Muscle of leg (tissue), 11 donors: ENCODE results near the gene NENF. TPM values are rescaled to one million over a fixed set of nuclear protein-coding genes. Genes with fewer than 3 reads are reported as not detected.

ENCODE experiments used
- DNase-seq: peaks from one replicate; pipeline ENCODE4 v3.0.0; 2013
- H3K27ac ChIP-seq: one replicate; pipeline ENCODE4 v1.5.1; 2013; ENCODE audit warnings: mild to moderate bottlenecking, low read length, control low read depth
- H3K27me3 ChIP-seq: one replicate; pipeline ENCODE4 v1.6.1; 2013; ENCODE audit warnings: low read length; ENCODE audit not compliant: control insufficient read depth, insufficient read depth
- H3K36me3 ChIP-seq: one replicate; pipeline ENCODE4 v1.6.1; 2013; ENCODE audit warnings: low read length; ENCODE audit not compliant: control insufficient read depth, insufficient read depth
- H3K4me1 ChIP-seq: one replicate; pipeline ENCODE4 v1.6.1; 2013; ENCODE audit warnings: low read length; ENCODE audit not compliant: control insufficient read depth, insufficient read depth
- H3K4me3 ChIP-seq: one replicate; pipeline ENCODE4 v1.5.1; 2013; ENCODE audit warnings: low read length, control low read depth
- H3K9me3 ChIP-seq: replicated peaks from 2 replicates; pipeline ENCODE4 v1.6.1; 2013; ENCODE audit warnings: low read depth, low read length; ENCODE audit not compliant: control insufficient read depth
- WGBS: methylation state at CpG from one replicate; pipeline ENCODE4 v1.1.5; 2013; ENCODE audit warnings: missing lambda C conversion rate; ENCODE audit not compliant: insufficient coverage; 5-methylcytosine and 5-hydroxymethylcytosine counted together
- polyA plus RNA-seq, 8 donors: library from polyadenylated mRNA; unstranded; fragments of 120-200 nt; gene quantifications; one replicate each; pipeline versions ENCODE4 v1.2.1 to v1.2.3, GENCODE V29; 2013; ENCODE audit warnings: inconsistent platforms in 1 of 8, low replicate concordance in 1 of 8; ENCODE audit not compliant: insufficient read length in 8 of 8, insufficient read depth in 1 of 8
- total RNA-seq: library from RNA; stranded (reverse); fragments of 120-200 nt; gene quantifications from one replicate; pipeline ENCODE4 v1.2.4, GENCODE V29; 2013

The NENF gene
- total and polyA plus RNA-seq, 9 donors: 58.4 to 153 (median 74.2) TPM

- Histone ChIP-seq H3K4me3 (no peak overlapping the region), H3K27me3 (no peaks in the 10 kb centered on the region), H3K27ac (peak overlapping the region; percentile 62), H3K9me3 (peaks cover 6% of the 10 kb centered on the region), H3K4me1 (peaks cover 47% of the 10 kb centered on the region), H3K36me3 (peaks cover 2% of the 10 kb centered on the region)
- DNase-seq: peak; percentile 90
- WGBS: 20% methylated on average over 6 of the region's 10 CpGs
Observed at GRCh38 chr1:212455803-212456528, 23.2 kb downstream of the NENF start.

- Histone ChIP-seq H3K27me3 (no peaks in the 10 kb centered on the region), H3K4me1 (peaks cover 28% of the 10 kb centered on the region), H3K9me3 (peaks cover 6% of the 10 kb centered on the region), H3K27ac (no peak overlapping the region), H3K36me3 (no peaks in the 10 kb centered on the region), H3K4me3 (no peak overlapping the region)
- no peak for DNase-seq
- 48% methylated on average over 3 of the region's 8 CpGs for WGBS
Observed at GRCh38 chr1:212457740-212458338, 25.1 kb downstream of the NENF start.

DNA sequence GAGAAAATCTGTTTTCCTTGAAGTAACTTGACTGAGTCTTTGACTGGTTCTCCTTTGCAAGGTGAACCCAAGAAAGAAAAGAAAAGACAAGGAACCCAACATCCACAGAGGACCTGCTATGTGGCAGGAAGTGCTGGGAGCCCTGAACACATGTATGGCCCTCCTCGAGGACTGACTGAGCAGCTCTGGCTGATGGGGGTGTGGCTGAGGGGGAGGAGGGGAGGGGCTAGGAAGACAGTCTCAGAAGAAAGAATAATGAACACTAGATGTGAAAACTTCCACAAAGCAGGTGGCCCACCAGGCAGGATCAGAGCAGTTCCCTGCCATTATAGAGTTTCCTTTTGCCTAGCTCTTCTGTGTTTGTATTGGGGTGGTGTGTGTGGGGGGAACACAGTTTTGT, 26.1 kb downstream of the NENF start:
- Histone ChIP-seq H3K27me3 (no peaks in the 10 kb centered on the region), H3K4me1 (peaks cover 25% of the 10 kb centered on the region), H3K27ac (no peak overlapping the region), H3K36me3 (no peaks in the 10 kb centered on the region), H3K4me3 (no peak overlapping the region), H3K9me3 (peaks cover 6% of the 10 kb centered on the region)
- WGBS: 33% methylated on average over 1 of the region's 1 CpG
- no peak for DNase-seq

- Histone ChIP-seq H3K36me3 (no peaks in the 10 kb centered on the region), H3K4me3 (no peak overlapping the region), H3K27ac (no peak overlapping the region), H3K4me1 (peaks cover 21% of the 10 kb centered on the region), H3K27me3 (no peaks in the 10 kb centered on the region), H3K9me3 (peaks cover 6% of the 10 kb centered on the region)
- WGBS: 88% methylated on average over 5 of the region's 5 CpGs
- no peak for DNase-seq
Observed at GRCh38 chr1:212459656-212460055, 26.9 kb downstream of the NENF start.

DNA sequence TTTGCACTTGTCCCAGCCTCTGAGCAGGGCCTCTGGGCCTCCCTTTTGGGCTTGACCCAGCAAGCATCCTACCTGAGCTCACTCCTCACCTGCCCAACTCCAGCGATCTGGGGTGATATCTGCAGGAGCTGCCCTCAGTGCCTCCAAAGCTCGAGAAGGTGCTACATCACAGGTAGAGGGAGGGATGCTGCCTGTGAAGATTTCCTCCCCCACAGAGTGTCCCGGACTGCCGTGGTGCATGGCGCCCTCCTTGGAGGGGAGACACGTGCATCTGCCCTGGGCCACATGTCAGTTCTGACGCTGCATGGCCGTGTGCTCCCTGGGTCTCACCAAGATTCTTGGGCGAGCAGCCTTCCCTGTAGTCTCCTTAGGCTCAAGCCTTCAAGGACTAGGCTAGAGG, 27.7 kb downstream of the NENF start:
- Histone ChIP-seq H3K9me3 (peaks cover 6% of the 10 kb centered on the region), H3K27me3 (no peaks in the 10 kb centered on the region), H3K27ac (no peak overlapping the region), H3K4me3 (no peak overlapping the region), H3K36me3 (no peaks in the 10 kb centered on the region), H3K4me1 (peaks cover 21% of the 10 kb centered on the region)
- no peak for DNase-seq
- WGBS: 75% methylated on average over 7 of the region's 9 CpGs

- Histone ChIP-seq H3K27me3 (no peaks in the 10 kb centered on the region), H3K9me3 (peaks cover 6% of the 10 kb centered on the region), H3K36me3 (no peaks in the 10 kb centered on the region), H3K27ac (no peak overlapping the region), H3K4me1 (peaks cover 11% of the 10 kb centered on the region), H3K4me3 (no peak overlapping the region)
- WGBS: 75% methylated on average over 8 of the region's 13 CpGs
- no peak for DNase-seq
Observed at GRCh38 chr1:212461916-212462660, 29.4 kb downstream of the NENF start.

- DNase-seq: no peak
- H3K27ac ChIP-seq: no peak overlapping the region
- peaks cover 16% of the 10 kb centered on the region for H3K4me1 ChIP-seq
- no peak overlapping the region for H3K4me3 ChIP-seq
- 44% methylated on average over 5 of the region's 7 CpGs for WGBS
- H3K36me3 ChIP-seq: no peaks in the 10 kb centered on the region
- no peaks in the 10 kb centered on the region for H3K27me3 ChIP-seq
- no peaks in the 10 kb centered on the region for H3K9me3 ChIP-seq
Observed at GRCh38 chr1:212463565-212464285, 31.0 kb downstream of the NENF start.

- Histone ChIP-seq H3K27ac (no peak overlapping the region), H3K4me1 (peaks cover 23% of the 10 kb centered on the region), H3K9me3 (no peaks in the 10 kb centered on the region), H3K4me3 (no peak overlapping the region), H3K27me3 (no peaks in the 10 kb centered on the region), H3K36me3 (no peaks in the 10 kb centered on the region)
- 100% methylated on average over 3 of the region's 7 CpGs for WGBS
- no peak for DNase-seq
Observed at GRCh38 chr1:212465311-212465710, 32.6 kb downstream of the NENF start.

DNA sequence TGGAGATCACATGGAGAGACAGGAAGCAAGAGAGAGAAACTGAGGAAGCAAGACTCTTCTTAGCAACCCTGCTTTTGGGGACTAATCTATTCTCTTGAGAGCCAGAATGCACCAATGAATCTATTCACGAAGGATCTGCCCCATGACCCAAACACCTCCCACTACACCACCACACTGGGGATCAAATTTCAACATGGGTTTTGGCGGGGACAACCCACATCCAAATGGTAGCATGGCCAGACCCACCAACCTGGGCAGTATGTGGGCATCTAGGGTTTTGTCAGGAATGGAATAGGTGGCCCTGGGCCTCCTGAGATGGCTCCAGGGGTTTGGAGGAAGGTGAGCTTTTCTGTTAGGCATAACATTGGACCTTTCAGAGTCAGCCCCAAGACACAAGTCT, 33.7 kb downstream of the NENF start:
- Histone ChIP-seq H3K36me3 (no peaks in the 10 kb centered on the region), H3K4me3 (no peak overlapping the region), H3K4me1 (peaks cover 24% of the 10 kb centered on the region), H3K9me3 (no peaks in the 10 kb centered on the region), H3K27me3 (no peaks in the 10 kb centered on the region), H3K27ac (no peak overlapping the region)
- no peak for DNase-seq
- no CpG with 5 or more reads among the region's 2 CpGs for WGBS
